Measurements from ENCODE around the gene UQCRH. TPM values are rescaled to one million over a fixed set of nuclear protein-coding genes. Genes with fewer than 3 reads are reported as not detected.

The UQCRH gene
- total RNA-seq, 2 donors from 2014 or later = 258 to 391 TPM

GRCh38 chr1:46263146-46263545 is 40.4 kb upstream of the UQCRH start:
- no peak for TF ChIP-seq POLR2A (IDR thresholded peaks at IDR 0.05)
- TF ChIP-seq POLR2AphosphoS5 (IDR thresholded peaks at IDR 0.05) = no peak
- TF ChIP-seq CTCF (IDR thresholded peaks at IDR 0.05) = no peak
- Histone ChIP-seq H3K27ac (no peak overlapping the region), H3K27me3 (replicated peaks; ENCODE audit: insufficient read depth) (no peaks in the 10 kb centered on the region), H3K4me3 (no peak overlapping the region), H3K4me1 (replicated peaks) (no peaks in the 10 kb centered on the region), H3K9me3 (no peaks in the 10 kb centered on the region), H3K36me3 (no peaks in the 10 kb centered on the region)
- WGBS = 81% methylated on average over 2 of the region's 2 CpGs
- no peak for DNase-seq (ENCODE audit: low spot score)
- intact Hi-C loops (cut with DNase I) = no loop called here

- no peaks in the 10 kb centered on the region for H3K27me3 ChIP-seq (replicated peaks; ENCODE audit: insufficient read depth)
- H3K4me3 ChIP-seq = no peak overlapping the region
- H3K4me1 ChIP-seq (replicated peaks) = no peaks in the 10 kb centered on the region
- TF ChIP-seq POLR2A (IDR thresholded peaks at IDR 0.05) (no peak), POLR2AphosphoS5 (IDR thresholded peaks at IDR 0.05) (no peak), CTCF (IDR thresholded peaks at IDR 0.05) (no peak)
- no peaks in the 10 kb centered on the region for H3K36me3 ChIP-seq
- no peak for DNase-seq (ENCODE audit: low spot score)
- no peaks in the 10 kb centered on the region for H3K9me3 ChIP-seq
- no peak overlapping the region for H3K27ac ChIP-seq
- intact Hi-C loops (cut with DNase I) = no loop called here
- WGBS = 100% methylated on average over 1 of the region's 1 CpG
Measured at GRCh38 chr1:46268578-46268977, 34.9 kb upstream of the UQCRH start.

GRCh38 chr1:46274225-46275029 is 29.1 kb upstream of the UQCRH start:
- no peaks in the 10 kb centered on the region for H3K36me3 ChIP-seq
- H3K4me3 ChIP-seq = no peak overlapping the region
- intact Hi-C loops (cut with DNase I) = no loop called here
- no peaks in the 10 kb centered on the region for H3K4me1 ChIP-seq (replicated peaks)
- TF ChIP-seq CTCF (IDR thresholded peaks at IDR 0.05) = no peak
- no peak for TF ChIP-seq POLR2AphosphoS5 (IDR thresholded peaks at IDR 0.05)
- no peak for TF ChIP-seq POLR2A (IDR thresholded peaks at IDR 0.05)
- H3K27me3 ChIP-seq (replicated peaks; ENCODE audit: insufficient read depth) = no peaks in the 10 kb centered on the region
- no peaks in the 10 kb centered on the region for H3K9me3 ChIP-seq
- DNase-seq (ENCODE audit: low spot score) = no peak
- H3K27ac ChIP-seq = no peak overlapping the region
- WGBS = 95% methylated on average over 6 of the region's 6 CpGs

- no peak overlapping the region for H3K27ac ChIP-seq
- DNase-seq (ENCODE audit: low spot score) = no peak
- no peaks in the 10 kb centered on the region for H3K9me3 ChIP-seq
- peaks cover 0 to 3% of the 10 kb centered on the region in 2 donors for H3K36me3 ChIP-seq
- no peaks in the 10 kb centered on the region for H3K27me3 ChIP-seq (replicated peaks; ENCODE audit: insufficient read depth)
- no peak overlapping the region for H3K4me3 ChIP-seq
- no peaks in the 10 kb centered on the region for H3K4me1 ChIP-seq (replicated peaks)
- no peak for TF ChIP-seq POLR2A (IDR thresholded peaks at IDR 0.05)
- TF ChIP-seq POLR2AphosphoS5 (IDR thresholded peaks at IDR 0.05) = no peak
- TF ChIP-seq CTCF (IDR thresholded peaks at IDR 0.05) = no peak
- WGBS = 97% methylated on average over 6 of the region's 6 CpGs
- intact Hi-C loops (cut with DNase I) = no loop called here
Measured at GRCh38 chr1:46275030-46275337, 28.5 kb upstream of the UQCRH start.

All from prostate gland (tissue), 2 donors.